GM12878 (cell line): ENCODE results near the gene CTSO. TPM values are rescaled to one million over a fixed set of nuclear protein-coding genes. Genes with fewer than 3 reads are reported as not detected.
"Not testable (repeated sequence)": the region's sequence is repeated elsewhere in the genome, so short reads cannot be mapped to it uniquely, and the experiment has no call there.

ENCODE experiments used
- ATAC-seq: fragments of 200-7000 bp; cut with Tn5 transposase; 3 replicates; pipeline ENCODE4 v1.9.1; 2020; ENCODE audit warnings: mild to moderate bottlenecking, moderate library complexity
- BruUV-seq: library from RNA; stranded (reverse); fragments of 400-500 nt; replicated peaks from 2 replicates; lab custom pipeline; 2021; lab: Mats Ljungman, UMichigan
- CTCF ChIA-PET: fragments of 300-600 bp; sonication (Branson Sonifier 250); formaldehyde crosslinking; extraction: SDS; loops from one replicate; lab custom pipeline; 2021; ENCODE audit warnings: inconsistent platforms; lab: Yijun Ruan, JAX
- POLR2A ChIA-PET: fragments of 350-600 bp; formaldehyde crosslinking; extraction: SDS; loops from one replicate; lab custom pipeline; 2021; ENCODE audit warnings: inconsistent platforms; lab: Charles Lee
- RAD21 ChIA-PET: fragments of 300-600 bp; sonication (Branson Sonifier 250); formaldehyde crosslinking; loops from one replicate; lab custom pipeline; 2023; ENCODE audit warnings: antibody characterized with exemption; ENCODE audit not compliant: unreplicated experiment; lab: Charles Lee
- SMC1A ChIA-PET: fragments of 300-600 bp; sonication (Branson Sonifier 250); formaldehyde crosslinking; loops from one replicate; lab custom pipeline; 2023; ENCODE audit not compliant: unreplicated experiment, uncharacterized antibody; lab: Charles Lee
- DNase-seq: peaks from one replicate; pipeline ENCODE4 v3.0.0-alpha.2; 2011; ENCODE audit warnings: low read depth, low spot score
- FAIRE-seq: peaks from 3 replicates; lab custom pipeline; 2011; peaks lifted over from hg19 to GRCh38; lab: Jason Lieb, UNC
- H2AFZ ChIP-seq: 2 replicates; pipeline ENCODE4 v1.6.0; 2011; ENCODE audit warnings: low read depth, low read length, control low read depth; ENCODE audit not compliant: control insufficient read depth
- H3K27ac ChIP-seq: 2 replicates; pipeline ENCODE4 v1.5.1; 2011; ENCODE audit warnings: control low read depth; ENCODE audit not compliant: control insufficient read depth, insufficient read depth
- H3K27me3 ChIP-seq, 2 experiments: replicated peaks in 1 of 2; 2 replicates each; pipeline versions ENCODE4 v1.6.0 to v1.6.1; 2011; ENCODE audit warnings: low read length in 1 of 2; ENCODE audit not compliant: control insufficient read depth in 2 of 2, insufficient read depth in 2 of 2
- H3K36me3 ChIP-seq, 2 experiments: 2 replicates each; pipeline ENCODE4 v1.5.1; 2011; ENCODE audit warnings: low read length in 1 of 2; ENCODE audit not compliant: control insufficient read depth in 2 of 2, insufficient read depth in 2 of 2
- H3K4me1 ChIP-seq: 2 replicates; pipeline ENCODE4 v1.6.1; 2011; ENCODE audit warnings: mild to moderate bottlenecking, low read length, moderate library complexity, mixed read lengths; ENCODE audit not compliant: control insufficient read depth, insufficient read depth
- H3K4me2 ChIP-seq: 2 replicates; pipeline ENCODE4 v1.6.0; 2011; ENCODE audit warnings: control low read depth; ENCODE audit not compliant: control insufficient read depth, insufficient read depth
- H3K4me3 ChIP-seq: fragments of 200-600 bp; sonication (generic); 2 replicates; pipeline ENCODE4 v1.5.1; 2016
- H3K79me2 ChIP-seq: 2 replicates; pipeline ENCODE4 v1.6.0; 2011; ENCODE audit warnings: low read length; ENCODE audit not compliant: control insufficient read depth, insufficient read depth
- H3K9ac ChIP-seq: 2 replicates; pipeline ENCODE4 v1.8.0; 2011; ENCODE audit warnings: low read length, control low read depth, mixed read lengths; ENCODE audit not compliant: control insufficient read depth, insufficient read depth
- H3K9me3 ChIP-seq: replicated peaks from 3 replicates; pipeline ENCODE4 v1.5.1; 2011; ENCODE audit warnings: mild to moderate bottlenecking, low read length; ENCODE audit not compliant: control insufficient read depth, insufficient read depth
- H4K20me1 ChIP-seq: 2 replicates; pipeline ENCODE4 v1.6.0; 2011; ENCODE audit not compliant: control insufficient read depth, insufficient read depth
- DPF2 ChIP-seq: fragments of 450-650 bp; IDR thresholded peaks from 2 replicates; pipeline ENCODE4 v1.6.1; 2017; ENCODE audit warnings: mild to moderate bottlenecking
- IRF4 ChIP-seq: IDR thresholded peaks from 2 replicates; pipeline ENCODE4 v1.6.1; 2011; ENCODE audit warnings: low read depth, low read length
- RB1 ChIP-seq: fragments of 450-650 bp; formaldehyde crosslinking; IDR thresholded peaks from 2 replicates; pipeline ENCODE4 v1.6.1; 2017; ENCODE audit warnings: mild to moderate bottlenecking, borderline replicate concordance
- ZBED1 ChIP-seq: IDR thresholded peaks from 2 replicates; pipeline ENCODE4 v1.6.1; 2016; ENCODE audit warnings: borderline replicate concordance
- ZNF217 ChIP-seq: fragments of 450-650 bp; IDR thresholded peaks from 2 replicates; pipeline ENCODE4 v1.6.1; 2017; ENCODE audit warnings: antibody characterized with exemption, mild to moderate bottlenecking
- WGBS: methylation state at CpG from one replicate; pipeline ENCODE4 v1.1.6; 2016; ENCODE audit warnings: low lambda C conversion rate; ENCODE audit not compliant: insufficient replicate concordance, insufficient coverage; ENCODE audit errors: missing lambda C conversion rate; 5-methylcytosine and 5-hydroxymethylcytosine counted together
- in situ Hi-C: fragments of 300-500 bp; cut with MboI; formaldehyde crosslinking; loops from 9 replicates; pipeline ENCODE4 v1.14.3; 2018; ENCODE audit warnings: mixed read lengths
- intact Hi-C: fragments of 100-400 bp; cut with micrococcal nuclease; formaldehyde crosslinking; loops from one replicate; pipeline ENCODE4 v1.14.2; 2022; ENCODE audit not compliant: unreplicated experiment
- polyA plus RNA-seq, 11 experiments: library from polyadenylated mRNA; depleted of rRNA in 4 of 11; unstranded in 6 of 11; stranded (reverse) in 5 of 11; fragments of >200 nt; fragmentation: Nextera tagmentation in 4 of 11; fragmentation: Illumina TruSeq in 1 of 11; extraction: Ambion mirVana in 4 of 11; extraction: Trizol in 1 of 11; gene quantifications; 1 replicate in 1 of 11; 2 replicates in 10 of 11; pipeline versions ENCODE4 v1.2.1 to v1.2.3, GENCODE V29; 2011 to 2016; ENCODE audit warnings: inconsistent platforms in 2 of 11, missing spikeins in 2 of 11, low read depth in 1 of 11
- total RNA-seq, 4 experiments: library from RNA; depleted of rRNA in 3 of 4; stranded (reverse); fragments of >200 nt in 3 of 4; fragmentation: Illumina TruSeq in 1 of 4; extraction: Trizol in 1 of 4; gene quantifications; 2 replicates each; pipeline versions ENCODE4 v1.2.1 to v1.2.3, GENCODE V29; 2013 to 2021
- TF ChIP-seq, protein P1 (sequence below): fragments of 150-350 bp; IDR thresholded peaks from 2 replicates; pipeline ENCODE4 v1.6.1; 2016; ENCODE audit warnings: low read depth, low read length

CTSO gene
- total and polyA plus RNA-seq, 10 of the 15 experiments (the other 5 are each of a cell fraction or from before 2014, with no cell fraction given) = 3.9 to 9.7 (median 7.0) TPM

DNA sequence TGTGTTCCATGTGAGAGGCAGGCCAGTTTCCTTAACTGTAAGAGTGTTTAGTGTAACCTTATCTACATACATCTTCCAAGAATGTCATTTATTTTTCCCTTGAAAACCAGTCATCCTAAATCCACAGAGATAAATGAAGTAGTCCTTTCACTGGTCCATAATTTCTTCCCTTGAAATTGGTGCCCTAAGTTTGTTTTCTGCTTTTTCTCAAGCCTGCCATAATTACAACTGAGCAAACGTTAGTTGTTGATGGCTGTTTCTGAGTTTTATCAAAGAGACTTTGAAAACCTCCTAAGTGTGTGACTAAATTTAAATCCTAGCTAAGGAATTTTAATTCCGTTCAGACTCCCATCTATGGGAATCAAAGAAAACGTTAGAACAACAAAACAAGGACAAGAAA lies 53.8 kb downstream of the CTSO start (continued):
- TF ChIP-seq, protein P1, sequence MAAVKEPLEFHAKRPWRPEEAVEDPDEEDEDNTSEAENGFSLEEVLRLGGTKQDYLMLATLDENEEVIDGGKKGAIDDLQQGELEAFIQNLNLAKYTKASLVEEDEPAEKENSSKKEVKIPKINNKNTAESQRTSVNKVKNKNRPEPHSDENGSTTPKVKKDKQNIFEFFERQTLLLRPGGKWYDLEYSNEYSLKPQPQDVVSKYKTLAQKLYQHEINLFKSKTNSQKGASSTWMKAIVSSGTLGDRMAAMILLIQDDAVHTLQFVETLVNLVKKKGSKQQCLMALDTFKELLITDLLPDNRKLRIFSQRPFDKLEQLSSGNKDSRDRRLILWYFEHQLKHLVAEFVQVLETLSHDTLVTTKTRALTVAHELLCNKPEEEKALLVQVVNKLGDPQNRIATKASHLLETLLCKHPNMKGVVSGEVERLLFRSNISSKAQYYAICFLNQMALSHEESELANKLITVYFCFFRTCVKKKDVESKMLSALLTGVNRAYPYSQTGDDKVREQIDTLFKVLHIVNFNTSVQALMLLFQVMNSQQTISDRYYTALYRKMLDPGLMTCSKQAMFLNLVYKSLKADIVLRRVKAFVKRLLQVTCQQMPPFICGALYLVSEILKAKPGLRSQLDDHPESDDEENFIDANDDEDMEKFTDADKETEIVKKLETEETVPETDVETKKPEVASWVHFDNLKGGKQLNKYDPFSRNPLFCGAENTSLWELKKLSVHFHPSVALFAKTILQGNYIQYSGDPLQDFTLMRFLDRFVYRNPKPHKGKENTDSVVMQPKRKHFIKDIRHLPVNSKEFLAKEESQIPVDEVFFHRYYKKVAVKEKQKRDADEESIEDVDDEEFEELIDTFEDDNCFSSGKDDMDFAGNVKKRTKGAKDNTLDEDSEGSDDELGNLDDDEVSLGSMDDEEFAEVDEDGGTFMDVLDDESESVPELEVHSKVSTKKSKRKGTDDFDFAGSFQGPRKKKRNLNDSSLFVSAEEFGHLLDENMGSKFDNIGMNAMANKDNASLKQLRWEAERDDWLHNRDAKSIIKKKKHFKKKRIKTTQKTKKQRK = no peak
- TF ChIP-seq ZBED1 (no peak), ZNF217 (no peak), IRF4 (no peak), DPF2 (no peak), RB1 (no peak)

DNA sequence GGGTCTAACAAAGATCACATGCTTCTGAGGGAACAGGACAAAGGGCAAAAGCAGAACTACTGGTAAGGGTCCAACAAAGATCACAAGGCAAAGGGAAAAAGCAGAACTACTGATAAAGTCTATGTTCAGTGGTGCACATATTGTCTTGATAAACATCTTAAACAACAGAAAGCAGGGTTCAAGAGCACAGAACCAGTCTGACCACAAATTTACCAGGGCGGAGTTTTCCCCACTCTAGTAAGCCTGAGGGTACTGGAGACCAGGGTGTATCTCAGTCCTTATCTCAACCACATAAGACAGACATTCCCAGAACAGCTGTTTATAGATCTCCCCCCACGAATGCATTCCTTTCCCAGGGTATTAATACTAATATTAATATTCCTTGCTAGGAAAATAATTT lies 55.3 kb downstream of the CTSO start:
- H3K9ac ChIP-seq, H2AFZ ChIP-seq, ATAC-seq, H3K4me2 ChIP-seq, FAIRE-seq, POLR2A ChIA-PET, H3K4me3 ChIP-seq, intact Hi-C loops, H4K20me1 ChIP-seq, in situ Hi-C loops, H3K79me2 ChIP-seq, H3K36me3 ChIP-seq, CTCF ChIA-PET, H3K27ac ChIP-seq, BruUV-seq, RAD21 ChIA-PET, H3K9me3 ChIP-seq, DNase-seq, H3K4me1 ChIP-seq, H3K27me3 ChIP-seq: not testable (repeated sequence)
- SMC1A ChIA-PET = interaction anchor here (1.1 kb wide), 1 partner anchor 9 kb away, joined by 5 read pairs; no protein-coding TSS in a partner anchor
- 5% methylated on average over 2 of the region's 2 CpGs for WGBS
